Activated CD4-positive, alpha-beta memory T cell treated with anti-CD3 and anti-CD28 coated beads, Interleukin-2, amount 10 ng/mL, durations not matched to agents 7 days and 5 days (primary cell): ENCODE measurements around the gene KLF16. TPM values are rescaled to one million over a fixed set of nuclear protein-coding genes. Genes with fewer than 3 reads are reported as not detected.

Experiments
- CTCF ChIA-PET: fragments of 350-600 bp; sonication (Branson Sonifier 250); formaldehyde crosslinking; loops from one replicate; lab custom pipeline; 2021; ENCODE audit warnings: antibody characterized with exemption, inconsistent platforms; lab: Charles Lee
- POLR2A ChIA-PET: fragments of 350-600 bp; sonication (Branson Sonifier 250); formaldehyde crosslinking; loops from one replicate; lab custom pipeline; 2021; ENCODE audit warnings: antibody characterized with exemption; lab: Charles Lee
- DNase-seq: peaks from one replicate; pipeline ENCODE4 v3.0.0-alpha.2; 2020
- H3K27ac Mint-ChIP-seq: one replicate; pipeline ENCODE4 v1.8.0; 2021; ENCODE audit warnings: mild to moderate bottlenecking, mixed read lengths
- H3K27me3 Mint-ChIP-seq: one replicate; pipeline ENCODE4 v1.8.0; 2021; ENCODE audit warnings: mixed read lengths
- H3K36me3 Mint-ChIP-seq: one replicate; pipeline ENCODE4 v1.8.0; 2021; ENCODE audit warnings: low read depth, mixed read lengths
- H3K4me1 Mint-ChIP-seq: one replicate; pipeline ENCODE4 v1.8.0; 2021; ENCODE audit warnings: mixed read lengths
- H3K4me3 Mint-ChIP-seq: one replicate; pipeline ENCODE4 v1.8.0; 2021; ENCODE audit warnings: mild to moderate bottlenecking, mixed read lengths
- H3K9me3 Mint-ChIP-seq: one replicate; pipeline ENCODE4 v1.8.0; 2021; ENCODE audit warnings: mixed read lengths
- total RNA-seq, 2 experiments: library from RNA; stranded (reverse); gene quantifications; one replicate each; pipeline ENCODE4 v1.2.3, GENCODE V29; 2021

KLF16 gene
- total RNA-seq, 2 experiments from 2014 or later: 24.6 to 25.7 TPM

- Mint-ChIP-seq H3K9me3 (no peaks in the 10 kb centered on the region), H3K4me1 (peaks cover 57% of the 10 kb centered on the region), H3K27me3 (no peaks in the 10 kb centered on the region), H3K36me3 (peaks cover 4% of the 10 kb centered on the region), H3K4me3 (no peak overlapping the region), H3K27ac (peak overlapping the region; percentile 69)
- CTCF ChIA-PET: interaction anchor here (0.9 to 1.9 kb wide), 4 partner anchors 11 to 56 kb away, joined by 3 to 7 read pairs (median 4); no protein-coding TSS in a partner anchor
- POLR2A ChIA-PET: interaction anchor here (1.7 kb wide), 1 partner anchor 49 kb away, joined by 4 read pairs; no protein-coding TSS in a partner anchor
- no peak for DNase-seq
These were observed 14.3 kb downstream of the KLF16 start for GRCh38 chr19:1849132-1849474.

DNA sequence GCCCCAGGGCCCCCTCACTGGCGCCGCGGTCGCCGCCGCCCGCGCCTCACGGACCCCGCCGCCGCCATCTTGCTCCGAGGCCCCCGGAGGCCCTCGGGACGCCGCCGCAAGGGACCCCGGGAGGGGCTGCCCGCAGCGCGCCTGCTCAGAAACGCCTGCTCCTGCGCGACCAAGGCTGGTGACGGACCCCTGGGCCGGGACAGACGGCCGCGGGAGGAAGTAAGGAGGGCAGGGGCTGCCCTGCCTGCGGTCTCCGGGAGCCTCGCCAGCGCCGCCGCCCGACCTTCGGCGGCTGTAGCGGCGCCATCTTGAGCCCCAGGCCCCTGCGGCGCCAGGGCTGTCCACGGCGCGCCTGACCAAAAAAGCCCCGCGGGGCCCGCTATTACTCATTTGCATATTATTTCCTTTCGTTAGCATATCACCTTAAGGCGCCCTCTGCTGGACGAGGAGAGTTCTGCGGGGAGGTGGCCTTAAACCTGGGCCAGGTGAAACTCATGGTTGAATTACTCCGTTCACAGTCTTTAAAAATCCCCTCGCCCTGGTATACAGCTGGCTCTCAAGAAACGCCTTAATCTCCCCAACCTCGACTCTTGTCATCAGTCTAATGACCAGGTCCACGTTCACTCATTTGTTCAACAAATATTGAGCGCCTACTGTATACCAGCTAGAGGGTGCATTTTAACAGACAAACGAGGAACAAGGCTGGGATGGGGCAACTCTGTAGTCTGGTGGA lies 14.8 kb downstream of the KLF16 start, which contains the start of gene REXO1:
Gene REXO1, minus strand, starts transcription at position 85 of the 733 bp plus-strand sequence. CDS start 125 bp downstream, outside the sequence.
- H3K36me3 Mint-ChIP-seq: peaks cover 4% of the 10 kb centered on the region
- H3K27me3 Mint-ChIP-seq: no peaks in the 10 kb centered on the region
- ChIA-PET CTCF (interaction anchor here (1.1 to 1.9 kb wide), 3 partner anchors 10 to 55 kb away, joined by 3 to 7 read pairs (median 4); no protein-coding TSS in a partner anchor), POLR2A (interaction anchor here (1.7 kb wide), 1 partner anchor 49 kb away, joined by 4 read pairs; no protein-coding TSS in a partner anchor)
- H3K9me3 Mint-ChIP-seq: no peaks in the 10 kb centered on the region
- peak; percentile 97 for DNase-seq
- H3K4me1 Mint-ChIP-seq: peaks cover 55% of the 10 kb centered on the region
- peak within 1 kb of the TSS; percentile 87 for H3K4me3 Mint-ChIP-seq
- peak within 1 kb of the TSS; percentile 88 for H3K27ac Mint-ChIP-seq

DNA sequence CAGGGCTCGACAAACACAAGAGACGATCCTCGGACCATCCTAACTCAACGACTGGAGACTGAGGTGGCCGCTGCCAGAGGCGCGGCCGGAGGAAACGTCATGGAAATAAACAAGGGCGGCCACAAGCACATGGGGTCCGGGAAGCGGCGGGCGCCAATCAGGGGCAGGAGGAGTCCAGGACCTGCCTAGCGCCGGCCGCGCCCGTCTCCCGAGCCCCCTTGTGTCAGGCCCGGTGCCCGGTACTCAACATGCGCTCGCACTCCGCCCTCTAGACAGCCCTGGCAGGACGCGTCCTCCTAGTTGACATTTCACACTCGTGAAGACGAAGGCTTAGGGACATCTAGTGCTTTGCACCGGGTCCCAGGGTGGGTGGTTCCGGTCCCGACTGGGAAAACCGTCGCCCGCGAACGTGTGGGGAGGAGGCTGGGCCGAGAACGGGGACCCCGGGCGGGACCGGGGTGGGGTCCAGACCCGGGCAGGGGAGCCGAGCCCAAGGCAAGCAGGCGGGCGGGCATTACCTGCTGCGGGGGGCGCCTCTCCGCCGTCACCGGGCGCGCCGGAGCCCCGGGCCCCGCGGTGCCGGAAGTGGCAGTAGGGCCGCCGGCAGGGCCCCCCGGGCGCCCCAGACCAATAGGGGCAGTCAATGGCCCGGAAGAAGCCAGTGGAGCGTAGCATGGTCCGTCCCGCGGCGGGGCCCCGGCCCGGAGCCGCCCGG lies 15.5 kb downstream of the KLF16 start:
- Mint-ChIP-seq H3K4me3 (peak overlapping the region; percentile 87), H3K9me3 (no peaks in the 10 kb centered on the region), H3K4me1 (peaks cover 48% of the 10 kb centered on the region), H3K27ac (peak overlapping the region; percentile 88), H3K27me3 (no peaks in the 10 kb centered on the region), H3K36me3 (no peaks in the 10 kb centered on the region)
- ChIA-PET CTCF (interaction anchor here (1.1 to 1.9 kb wide), 2 partner anchors 9 to 10 kb away, joined by 4 to 7 read pairs; no protein-coding TSS in a partner anchor), POLR2A (interaction anchor here (1.9 to 2.0 kb wide), 2 partner anchors 9 to 10 kb away, joined by 8 to 9 read pairs; no protein-coding TSS in a partner anchor)
- DNase-seq: peak; percentile 47

DNA sequence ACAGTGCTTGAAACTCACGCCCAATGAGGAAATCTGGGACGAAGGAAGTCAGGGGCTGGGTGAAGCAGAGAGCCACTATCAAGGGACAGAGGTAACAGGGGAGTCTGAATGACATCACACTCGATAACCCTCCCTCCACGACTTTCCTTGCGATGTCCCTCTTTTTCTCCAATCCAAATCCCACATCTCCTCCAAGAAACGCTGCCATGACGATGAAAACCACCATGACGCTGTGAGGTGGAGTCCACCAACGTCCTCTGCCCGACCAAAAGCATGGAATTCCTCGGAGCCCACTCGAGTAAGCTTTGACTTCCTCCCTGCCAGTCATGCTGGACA lies 16.1 kb downstream of the KLF16 start:
- DNase-seq: no peak
- ChIA-PET CTCF (interaction anchor here (1.1 to 2.0 kb wide), 2 partner anchors 8 to 10 kb away, joined by 4 to 8 read pairs; no protein-coding TSS in a partner anchor), POLR2A (interaction anchor here (1.9 to 2.0 kb wide), 2 partner anchors 9 to 10 kb away, joined by 8 to 9 read pairs; no protein-coding TSS in a partner anchor)
- Mint-ChIP-seq H3K4me3 (peak overlapping the region; percentile 87), H3K9me3 (no peaks in the 10 kb centered on the region), H3K27ac (peak overlapping the region; percentile 88), H3K36me3 (no peaks in the 10 kb centered on the region), H3K27me3 (no peaks in the 10 kb centered on the region), H3K4me1 (peaks cover 47% of the 10 kb centered on the region)

DNA sequence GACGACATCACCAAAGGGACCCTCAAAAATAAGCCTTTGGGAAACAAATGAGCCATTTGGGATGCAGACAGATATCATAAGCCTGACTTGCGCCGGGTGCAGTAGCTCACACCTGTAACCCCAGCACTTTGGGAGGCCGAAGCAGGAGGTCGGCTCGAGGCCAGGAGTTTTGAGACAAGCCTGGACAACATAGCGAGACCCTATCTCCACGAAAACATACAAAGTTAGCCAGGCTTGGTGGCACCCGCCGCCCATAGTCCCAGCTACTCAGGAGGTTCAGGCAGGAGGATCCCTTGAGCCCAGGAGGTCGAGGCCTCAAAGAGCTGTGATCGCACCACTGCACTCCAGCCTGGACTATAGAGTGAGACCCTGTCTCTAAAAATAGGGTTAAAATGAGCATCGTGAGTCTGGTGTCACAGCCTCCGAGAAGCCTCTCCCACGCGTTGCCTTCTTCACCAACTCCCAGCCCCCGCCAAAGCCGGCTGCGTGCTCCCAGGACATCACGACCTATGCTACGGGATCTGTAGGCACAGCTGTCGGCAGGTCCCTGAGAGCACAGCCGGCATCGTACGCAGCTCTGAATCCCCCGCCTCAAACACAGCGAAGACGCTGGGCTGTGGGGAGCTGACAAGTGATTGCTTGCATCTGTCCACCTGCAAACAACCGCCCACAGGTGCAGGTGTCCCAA lies 16.7 kb downstream of the KLF16 start:
- Mint-ChIP-seq H3K27me3 (no peaks in the 10 kb centered on the region), H3K9me3 (no peaks in the 10 kb centered on the region), H3K4me1 (peaks cover 44% of the 10 kb centered on the region), H3K36me3 (no peaks in the 10 kb centered on the region), H3K27ac (peak overlapping the region; percentile 88), H3K4me3 (peak overlapping the region; percentile 87)
- ChIA-PET CTCF (interaction anchor here (0.6 to 2.0 kb wide), 3 partner anchors 8 to 172 kb away, joined by 3 to 8 read pairs (median 4); no protein-coding TSS in a partner anchor), POLR2A (interaction anchor here (1.9 to 2.0 kb wide), 2 partner anchors 9 to 10 kb away, joined by 8 to 9 read pairs; no protein-coding TSS in a partner anchor)
- no peak for DNase-seq

DNA sequence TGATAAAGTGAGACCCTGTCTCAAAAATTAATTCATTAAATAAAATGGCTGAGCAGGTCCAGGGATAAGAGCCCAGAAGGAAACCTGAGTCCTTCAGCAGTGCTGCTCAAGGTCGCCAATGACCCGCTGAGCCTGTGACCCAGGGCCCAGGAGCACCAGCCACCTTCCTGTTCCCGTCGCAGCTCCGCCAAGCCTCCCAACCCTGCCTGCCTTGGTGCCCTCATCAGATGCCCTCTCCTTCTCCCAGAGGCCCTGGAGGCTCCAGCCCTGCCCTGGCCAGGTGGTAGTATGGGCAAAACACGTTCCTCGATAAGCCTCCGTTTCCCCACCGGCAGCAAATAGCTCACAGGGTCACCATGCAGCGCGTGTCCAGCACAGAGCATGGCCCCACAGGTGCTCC lies 17.7 kb downstream of the KLF16 start:
- Mint-ChIP-seq H3K4me3 (no peak overlapping the region), H3K27ac (no peak overlapping the region), H3K9me3 (no peaks in the 10 kb centered on the region), H3K27me3 (no peaks in the 10 kb centered on the region), H3K4me1 (peaks cover 40% of the 10 kb centered on the region), H3K36me3 (no peaks in the 10 kb centered on the region)
- ChIA-PET CTCF (interaction anchor here (2.0 kb wide), 1 partner anchor 8 kb away, joined by 8 read pairs; no protein-coding TSS in a partner anchor), POLR2A (interaction anchor here (1.3 to 2.0 kb wide), 3 partner anchors 8 to 20 kb away, joined by 4 to 9 read pairs (median 8); no protein-coding TSS in a partner anchor)
- DNase-seq: no peak

- DNase-seq: no peak
- no peaks in the 10 kb centered on the region for H3K27me3 Mint-ChIP-seq
- no peaks in the 10 kb centered on the region for H3K9me3 Mint-ChIP-seq
- ChIA-PET CTCF (no interaction called here), POLR2A (interaction anchor here (1.3 kb wide), 1 partner anchor 19 kb away, joined by 4 read pairs; no protein-coding TSS in a partner anchor)
- no peaks in the 10 kb centered on the region for H3K36me3 Mint-ChIP-seq
- no peak overlapping the region for H3K27ac Mint-ChIP-seq
- no peak overlapping the region for H3K4me3 Mint-ChIP-seq
- peaks cover 38% of the 10 kb centered on the region for H3K4me1 Mint-ChIP-seq
These were observed 18.3 kb downstream of the KLF16 start for GRCh38 chr19:1845125-1845515.

GRCh38 chr19:1844513-1845124 lies 18.8 kb downstream of the KLF16 start:
- DNase-seq: no peak
- Mint-ChIP-seq H3K4me3 (no peak overlapping the region), H3K27me3 (no peaks in the 10 kb centered on the region), H3K36me3 (no peaks in the 10 kb centered on the region), H3K9me3 (no peaks in the 10 kb centered on the region), H3K27ac (no peak overlapping the region), H3K4me1 (peaks cover 34% of the 10 kb centered on the region)
- POLR2A ChIA-PET: interaction anchor here (1.3 kb wide), 1 partner anchor 19 kb away, joined by 4 read pairs; no protein-coding TSS in a partner anchor
- CTCF ChIA-PET: no interaction called here

DNA sequence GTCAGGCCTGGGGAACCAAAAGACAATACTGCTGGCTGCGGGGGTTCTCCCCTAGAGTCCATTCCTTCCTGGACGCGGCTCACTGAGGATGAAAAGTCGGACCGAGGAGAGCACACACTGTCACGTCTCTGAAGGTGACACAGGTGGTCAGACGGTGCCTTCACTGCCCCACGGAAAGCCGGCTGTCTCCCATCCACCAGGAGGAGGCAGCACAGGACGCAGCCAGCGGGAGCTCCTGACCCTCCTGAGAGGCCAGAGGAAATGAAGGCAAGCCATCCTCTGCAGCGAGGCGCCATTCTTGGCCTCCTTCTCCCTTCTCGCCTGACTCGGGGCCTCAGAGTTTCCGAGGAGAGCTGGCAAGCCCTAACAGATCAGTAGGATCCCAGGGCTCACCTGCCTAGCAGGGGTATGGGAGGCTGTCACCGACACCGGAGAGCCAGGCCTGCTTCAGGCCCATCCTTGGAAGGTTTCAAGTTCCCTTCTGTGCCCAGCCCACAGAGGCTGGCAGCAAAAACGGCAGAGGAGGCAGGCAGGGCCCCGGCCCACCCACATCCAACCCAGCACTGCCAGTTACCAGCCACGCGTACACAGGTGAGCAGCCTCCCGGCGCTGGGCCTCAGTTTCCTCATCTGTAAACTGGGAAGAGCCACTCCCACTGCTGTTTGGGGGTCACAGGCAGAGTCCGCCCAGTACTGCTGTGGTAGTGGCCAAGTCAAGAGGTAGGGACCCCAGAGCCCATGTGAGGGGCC lies 19.6 kb downstream of the KLF16 start:
- no peak overlapping the region for H3K4me3 Mint-ChIP-seq
- ChIA-PET POLR2A (no interaction called here), CTCF (no interaction called here)
- no peaks in the 10 kb centered on the region for H3K27me3 Mint-ChIP-seq
- no peaks in the 10 kb centered on the region for H3K36me3 Mint-ChIP-seq
- peaks cover 28% of the 10 kb centered on the region for H3K4me1 Mint-ChIP-seq
- H3K9me3 Mint-ChIP-seq: no peaks in the 10 kb centered on the region
- DNase-seq: no peak
- H3K27ac Mint-ChIP-seq: no peak overlapping the region

DNA sequence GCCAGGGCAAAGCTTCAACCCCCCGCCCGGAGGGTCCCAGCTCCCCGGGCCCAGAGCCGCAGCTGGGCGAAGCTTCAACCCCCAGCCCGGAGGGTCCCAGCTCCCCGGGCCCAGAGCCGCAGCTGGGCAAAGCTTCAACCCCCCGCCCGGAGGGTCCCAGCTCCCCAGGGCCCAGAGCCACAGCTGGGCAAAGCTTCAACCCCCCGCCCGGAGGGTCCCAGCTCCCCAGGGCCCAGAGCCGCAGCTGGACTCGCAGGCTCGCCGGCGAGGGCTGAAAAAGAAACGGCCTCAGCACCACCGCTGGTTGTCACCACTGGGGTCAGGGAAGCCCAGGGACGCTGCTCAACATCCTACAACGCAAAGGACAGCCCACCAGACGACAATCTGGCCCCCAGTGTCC lies 20.3 kb downstream of the KLF16 start:
- POLR2A ChIA-PET: no interaction called here
- Mint-ChIP-seq H3K4me3 (no peak overlapping the region), H3K4me1 (peaks cover 25% of the 10 kb centered on the region), H3K36me3 (no peaks in the 10 kb centered on the region), H3K27ac (no peak overlapping the region), H3K9me3 (no peaks in the 10 kb centered on the region), H3K27me3 (no peaks in the 10 kb centered on the region)
- no peak for DNase-seq
- CTCF ChIA-PET: no interaction called here

DNA sequence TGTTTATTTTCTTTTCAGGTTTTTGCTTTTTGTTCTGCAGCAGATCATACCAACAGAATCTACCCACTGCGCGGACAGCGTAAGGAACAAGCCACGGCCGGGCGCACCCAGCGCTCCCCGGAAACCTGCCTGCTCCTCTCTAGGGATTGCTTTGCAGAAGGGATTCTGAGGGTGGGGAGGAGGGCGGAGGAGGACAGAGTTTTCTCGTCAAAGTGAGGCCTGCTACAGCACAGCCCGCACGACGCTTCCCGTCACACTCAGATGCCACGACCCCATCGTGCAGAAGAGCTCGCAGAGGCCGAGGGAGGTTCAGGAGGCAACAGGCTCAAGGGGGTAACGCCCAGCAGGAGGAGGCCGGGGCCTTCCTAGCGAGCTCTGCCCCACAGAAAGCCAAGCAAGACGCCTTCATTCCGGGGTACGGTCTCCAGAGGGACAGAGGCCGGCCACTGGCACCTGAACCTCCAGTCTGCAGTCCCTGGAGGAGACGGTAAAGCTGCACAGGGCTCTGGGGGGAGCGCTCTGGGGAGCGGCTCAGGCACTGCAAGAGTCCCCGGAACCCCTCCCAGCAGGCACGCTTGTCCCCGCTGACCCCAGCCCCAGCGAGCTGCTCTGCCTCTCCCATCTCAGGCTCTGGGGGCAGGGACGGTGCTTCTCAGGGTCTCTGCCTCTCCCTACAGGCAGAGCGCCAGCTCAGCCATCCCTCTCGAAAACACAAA lies 22.0 kb downstream of the KLF16 start:
- Mint-ChIP-seq H3K27me3 (no peaks in the 10 kb centered on the region), H3K36me3 (no peaks in the 10 kb centered on the region), H3K9me3 (no peaks in the 10 kb centered on the region), H3K4me3 (no peak overlapping the region), H3K4me1 (peaks cover 13% of the 10 kb centered on the region), H3K27ac (no peak overlapping the region)
- no peak for DNase-seq
- ChIA-PET POLR2A (no interaction called here), CTCF (interaction anchor here (2.2 kb wide), 1 partner anchor 16 kb away, joined by 7 read pairs; no protein-coding TSS in a partner anchor)
